Measurements from ENCODE around the gene SLC9A4.

DNA sequence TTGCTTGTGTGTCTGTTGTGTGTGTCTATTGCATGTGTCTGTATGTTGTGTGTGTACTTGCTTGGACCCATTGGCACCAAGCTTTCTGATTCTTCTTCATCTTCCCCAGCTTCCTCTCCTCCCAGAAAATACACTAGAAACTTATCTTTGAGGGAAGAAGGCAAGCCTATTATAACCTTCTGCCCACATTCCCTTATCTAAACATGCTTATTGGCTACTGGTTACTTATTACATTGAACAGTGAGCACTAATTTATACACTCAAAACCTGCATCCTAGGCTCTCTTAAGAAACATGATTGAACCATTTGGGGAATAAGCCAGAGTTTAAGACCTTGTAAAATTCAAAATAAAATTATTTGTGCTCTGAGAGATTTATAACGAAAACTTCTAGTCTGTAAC lies 26.5 kb downstream of the SLC9A4 start:
- TF ChIP-seq EZH2 (IDR thresholded peaks at IDR 0.05; ENCODE audit: borderline replicate concordance, insufficient read depth, low read depth, low read length, poor library complexity, severe bottlenecking): no peak
- TF ChIP-seq, protein P1, sequence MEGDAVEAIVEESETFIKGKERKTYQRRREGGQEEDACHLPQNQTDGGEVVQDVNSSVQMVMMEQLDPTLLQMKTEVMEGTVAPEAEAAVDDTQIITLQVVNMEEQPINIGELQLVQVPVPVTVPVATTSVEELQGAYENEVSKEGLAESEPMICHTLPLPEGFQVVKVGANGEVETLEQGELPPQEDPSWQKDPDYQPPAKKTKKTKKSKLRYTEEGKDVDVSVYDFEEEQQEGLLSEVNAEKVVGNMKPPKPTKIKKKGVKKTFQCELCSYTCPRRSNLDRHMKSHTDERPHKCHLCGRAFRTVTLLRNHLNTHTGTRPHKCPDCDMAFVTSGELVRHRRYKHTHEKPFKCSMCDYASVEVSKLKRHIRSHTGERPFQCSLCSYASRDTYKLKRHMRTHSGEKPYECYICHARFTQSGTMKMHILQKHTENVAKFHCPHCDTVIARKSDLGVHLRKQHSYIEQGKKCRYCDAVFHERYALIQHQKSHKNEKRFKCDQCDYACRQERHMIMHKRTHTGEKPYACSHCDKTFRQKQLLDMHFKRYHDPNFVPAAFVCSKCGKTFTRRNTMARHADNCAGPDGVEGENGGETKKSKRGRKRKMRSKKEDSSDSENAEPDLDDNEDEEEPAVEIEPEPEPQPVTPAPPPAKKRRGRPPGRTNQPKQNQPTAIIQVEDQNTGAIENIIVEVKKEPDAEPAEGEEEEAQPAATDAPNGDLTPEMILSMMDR (IDR thresholded peaks at IDR 0.05): no peak

All from B cell (primary cell).